ENCODE measurements around the gene GET4.

GET4 gene

DNA sequence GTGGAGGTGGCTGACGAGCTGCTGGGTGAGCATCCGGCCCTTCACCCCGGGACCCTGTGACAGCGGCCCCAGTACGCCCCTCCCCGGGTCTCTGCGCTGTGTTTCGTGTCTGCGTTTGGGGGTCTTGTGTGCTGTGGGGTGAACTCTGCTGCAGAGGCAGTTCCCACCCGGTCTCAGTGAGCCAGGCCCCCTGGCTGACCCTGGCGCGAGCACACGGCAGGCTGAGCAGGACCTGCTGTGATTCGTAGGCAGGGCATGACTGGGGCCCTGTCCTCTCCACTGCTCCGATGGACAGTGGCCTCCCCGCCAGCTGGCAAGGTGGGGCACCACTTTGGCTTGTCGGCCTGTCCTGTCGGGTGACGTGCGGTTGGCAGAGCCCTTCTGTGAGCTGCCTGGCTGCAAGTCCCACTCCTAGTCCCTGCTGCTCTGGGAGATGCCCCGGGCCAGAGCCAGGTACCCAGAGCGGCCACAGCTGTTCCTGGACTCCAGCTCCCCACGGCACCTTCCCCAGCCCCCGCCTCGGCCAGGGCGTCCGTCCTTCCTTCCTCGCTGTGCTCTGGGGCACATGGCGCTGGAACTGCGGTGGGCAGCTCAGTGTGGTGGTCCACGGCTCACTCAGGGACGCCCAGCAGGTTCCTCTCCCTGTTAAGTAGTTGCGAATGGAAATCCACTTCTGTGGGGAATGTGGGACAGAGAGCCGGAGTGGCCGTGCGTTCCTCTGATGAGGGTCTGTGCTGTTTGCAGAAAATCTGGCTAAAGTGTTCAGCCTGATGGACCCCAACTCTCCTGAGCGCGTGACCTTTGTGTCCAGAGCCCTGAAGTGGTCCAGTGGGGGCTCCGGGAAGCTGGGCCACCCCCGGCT lies 10.5 kb downstream of the GET4 start:
- no peak for DNase-seq (ENCODE audit: low spot score)

DNA sequence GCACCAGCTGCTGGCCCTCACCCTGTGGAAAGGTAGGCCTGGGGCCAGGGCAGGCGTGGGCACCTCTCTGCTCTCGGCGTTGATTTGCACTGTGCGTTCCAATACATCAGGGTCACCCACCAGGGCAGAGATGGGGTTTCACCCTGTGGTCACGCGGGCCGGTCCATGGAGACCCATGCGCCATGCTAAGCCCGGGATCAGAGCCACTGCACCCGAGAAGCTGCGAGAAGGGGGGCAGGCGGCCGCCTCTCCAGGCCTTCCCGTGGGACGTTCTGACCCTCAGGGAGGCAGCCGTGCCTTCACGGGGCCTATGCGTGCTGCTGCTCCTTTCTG lies 11.1 kb downstream of the GET4 start:
- DNase-seq (ENCODE audit: low spot score): no peak

DNA sequence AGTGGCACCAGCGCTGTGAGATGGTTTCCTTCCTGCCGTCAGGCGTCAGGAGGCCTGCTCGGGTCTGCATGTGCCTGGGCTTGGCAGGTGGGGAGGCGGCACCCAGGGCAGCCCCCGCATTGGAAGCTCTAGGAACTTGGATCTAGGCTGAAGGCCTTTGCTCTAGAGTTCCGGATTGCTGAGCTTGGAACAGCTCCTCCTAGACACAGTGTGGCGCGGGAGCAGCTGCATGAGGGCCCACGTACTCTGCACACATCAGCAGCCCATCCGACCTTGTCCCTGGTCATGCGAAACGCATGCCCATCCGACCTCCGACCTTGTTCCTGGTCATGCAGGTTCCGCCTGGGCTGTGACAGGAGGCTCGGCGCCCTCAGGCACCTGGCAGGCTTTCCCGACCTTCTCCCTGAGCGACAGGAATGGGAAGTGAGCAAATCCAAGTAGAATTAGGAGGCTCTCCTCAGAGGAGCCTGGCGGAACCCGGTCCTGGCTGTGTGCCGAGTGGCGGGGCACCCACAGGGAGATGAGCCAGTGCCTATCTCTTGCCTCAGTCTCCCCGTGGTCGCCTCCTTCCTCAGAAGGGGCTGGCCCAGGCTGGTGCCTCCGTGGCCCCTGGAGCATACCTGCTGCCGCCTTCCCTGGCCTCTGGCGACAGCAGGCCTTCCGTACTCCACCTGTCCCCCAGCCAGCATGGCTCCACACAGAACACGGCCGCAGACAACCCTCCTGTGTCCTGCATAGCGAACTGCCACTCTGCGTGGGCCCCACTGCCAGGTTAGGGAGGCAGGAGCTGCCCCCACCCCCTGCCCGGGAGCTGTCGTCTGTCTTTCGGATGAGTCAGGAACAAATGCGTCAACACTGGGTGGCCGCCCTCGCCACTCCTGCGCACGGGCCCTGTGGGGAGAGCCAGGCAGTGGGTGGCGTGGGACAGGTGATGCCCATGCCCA lies 12.0 kb downstream of the GET4 start:
- DNase-seq (ENCODE audit: low spot score): no peak

DNA sequence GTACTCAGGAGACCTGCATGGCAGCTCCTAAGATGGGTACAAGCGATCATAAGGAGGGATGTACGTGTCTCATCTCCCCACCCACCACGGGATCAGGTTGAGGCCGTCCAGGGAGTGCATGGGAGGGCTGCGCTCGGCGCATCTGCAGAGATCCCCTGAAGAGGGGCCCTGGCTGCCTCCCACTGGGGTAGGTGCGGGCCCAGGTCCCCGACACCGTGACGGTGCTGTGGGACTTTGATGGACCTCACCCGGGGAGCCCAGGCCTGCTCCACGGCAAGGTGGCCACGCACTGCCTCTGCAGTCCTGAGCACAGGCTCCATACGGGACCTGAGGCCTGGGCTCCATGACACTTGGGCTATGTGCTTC lies 12.7 kb downstream of the GET4 start:
- no peak for DNase-seq (ENCODE audit: low spot score)

DNA sequence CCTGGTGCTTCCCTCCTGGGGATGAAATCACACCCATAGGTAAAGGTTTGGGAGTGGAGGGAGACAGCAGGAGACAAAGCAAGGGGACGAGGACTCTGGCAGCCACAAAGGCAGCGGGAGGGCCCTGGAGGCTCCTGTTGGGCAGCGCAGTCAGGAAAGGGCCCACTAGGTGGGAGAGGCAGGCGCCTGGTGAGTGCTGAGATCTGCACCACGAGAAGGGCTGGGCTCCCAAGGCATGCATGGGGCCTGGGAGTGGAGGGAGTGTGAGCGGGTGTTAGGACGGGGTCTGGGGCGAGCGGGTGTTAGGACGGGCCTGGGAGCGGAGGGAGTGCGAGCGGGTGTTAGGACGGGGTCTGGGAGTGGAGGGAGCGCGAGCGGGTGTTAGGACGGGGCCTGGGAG lies 13.0 kb downstream of the GET4 start:
- no peak for DNase-seq (ENCODE audit: low spot score)

DNA sequence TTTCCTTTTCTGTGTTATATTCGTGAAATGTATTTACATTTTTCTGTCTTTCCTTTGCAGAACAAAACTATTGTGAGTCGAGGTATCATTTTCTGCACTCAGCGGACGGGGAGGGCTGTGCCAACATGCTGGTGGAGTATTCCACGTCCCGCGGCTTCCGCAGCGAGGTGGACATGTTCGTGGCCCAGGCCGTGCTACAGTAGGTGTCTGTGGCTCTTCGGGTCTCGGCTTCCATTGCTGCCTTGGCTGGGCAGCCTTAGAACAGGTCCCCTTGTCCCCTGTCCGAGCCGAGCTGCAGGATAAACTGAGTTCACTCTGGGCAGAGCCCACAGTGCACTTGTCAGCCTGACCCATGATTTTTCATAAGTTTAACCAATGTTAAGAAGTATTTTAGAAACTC lies 14.5 kb downstream of the GET4 start:
- DNase-seq (ENCODE audit: low spot score): no peak

DNA sequence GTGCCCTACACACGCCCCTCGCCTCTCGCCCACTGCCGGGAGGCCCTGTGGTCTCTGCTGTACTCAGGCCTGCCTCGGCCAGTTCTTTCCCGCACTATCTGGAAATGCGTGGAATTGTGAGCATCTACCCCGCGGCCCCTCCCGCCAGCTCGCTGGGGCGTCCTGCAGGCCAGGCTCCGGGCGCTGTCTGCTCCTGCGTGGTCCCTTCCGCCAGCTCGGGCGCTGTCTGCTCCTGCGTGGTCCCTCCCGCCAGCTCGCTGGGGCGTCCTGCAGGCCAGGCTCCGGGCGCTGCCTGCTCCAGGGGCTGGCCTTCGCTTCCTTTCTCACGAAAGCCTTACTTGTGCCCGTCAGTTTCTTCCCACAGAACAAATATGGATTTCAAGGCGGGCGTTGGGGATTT lies 14.9 kb downstream of the GET4 start:
- DNase-seq (ENCODE audit: low spot score): no peak

DNA sequence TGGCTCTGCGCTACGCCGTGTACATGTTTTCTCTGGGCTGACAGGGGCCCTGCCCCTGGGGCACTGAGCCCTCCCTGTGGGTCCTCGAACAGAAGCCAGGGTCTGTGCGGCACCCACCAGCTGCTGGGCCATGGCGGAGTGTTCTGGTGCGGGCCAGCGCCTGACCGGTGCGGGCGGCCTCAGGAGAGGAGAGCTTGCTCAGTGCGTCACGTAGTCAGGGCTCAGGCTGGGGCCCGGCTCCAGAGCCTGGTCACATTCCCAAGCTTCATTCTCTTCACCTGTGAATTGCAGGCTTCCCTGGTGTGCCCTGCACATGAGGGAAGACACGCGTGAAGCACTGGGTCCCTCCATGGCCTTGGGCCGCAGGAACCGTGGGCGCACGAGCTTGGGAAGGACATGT lies 15.5 kb downstream of the GET4 start:
- DNase-seq (ENCODE audit: low spot score): no peak

DNA sequence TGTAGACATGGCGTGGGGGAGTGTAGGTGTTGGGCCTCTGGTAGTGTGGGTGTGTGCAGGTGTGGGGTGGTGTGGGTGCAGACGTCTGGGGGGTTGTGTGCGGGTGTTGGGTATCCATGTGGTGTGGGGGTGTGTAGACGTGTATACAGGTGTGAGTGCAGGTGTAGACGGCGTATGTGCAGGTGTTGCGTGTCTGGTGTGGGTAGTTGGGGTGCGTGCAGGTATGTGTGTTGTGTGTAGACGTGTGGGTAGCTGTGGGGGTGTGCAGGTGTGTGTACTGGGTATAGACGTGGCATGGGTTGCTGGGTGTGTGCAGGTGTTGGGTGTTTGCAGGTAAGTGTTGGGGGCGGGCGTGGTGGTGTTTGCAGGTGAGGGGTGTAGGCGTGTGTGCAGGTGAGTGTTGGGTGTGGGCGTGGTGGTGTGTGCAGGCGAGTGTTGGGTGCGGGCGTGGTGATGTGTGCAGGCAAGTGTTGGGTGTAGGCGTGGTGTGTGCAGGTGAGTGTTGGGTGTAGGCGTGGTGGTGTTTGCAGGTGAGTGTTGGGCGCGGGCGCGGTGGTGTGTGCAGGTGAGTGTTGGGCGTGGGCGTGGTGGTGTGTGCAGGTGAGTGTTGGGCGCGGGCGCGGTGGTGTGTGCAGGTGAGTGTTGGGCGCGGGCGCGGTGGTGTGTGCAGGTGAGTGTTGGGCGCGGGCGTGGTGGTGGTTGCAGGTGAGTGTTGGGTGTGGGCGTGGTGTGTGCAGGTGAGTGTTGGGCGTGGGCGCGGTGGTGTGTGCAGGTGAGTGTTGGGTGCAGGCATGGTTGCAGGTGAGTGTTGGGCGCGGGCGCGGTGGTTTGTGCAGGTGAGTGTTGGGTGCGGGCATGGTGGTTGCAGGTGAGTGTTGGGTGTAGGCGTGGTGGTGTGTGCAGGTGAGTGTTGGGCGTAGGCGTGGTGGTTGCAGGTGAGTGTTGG lies 16.6 kb downstream of the GET4 start:
- no peak for DNase-seq (ENCODE audit: low spot score)

DNA sequence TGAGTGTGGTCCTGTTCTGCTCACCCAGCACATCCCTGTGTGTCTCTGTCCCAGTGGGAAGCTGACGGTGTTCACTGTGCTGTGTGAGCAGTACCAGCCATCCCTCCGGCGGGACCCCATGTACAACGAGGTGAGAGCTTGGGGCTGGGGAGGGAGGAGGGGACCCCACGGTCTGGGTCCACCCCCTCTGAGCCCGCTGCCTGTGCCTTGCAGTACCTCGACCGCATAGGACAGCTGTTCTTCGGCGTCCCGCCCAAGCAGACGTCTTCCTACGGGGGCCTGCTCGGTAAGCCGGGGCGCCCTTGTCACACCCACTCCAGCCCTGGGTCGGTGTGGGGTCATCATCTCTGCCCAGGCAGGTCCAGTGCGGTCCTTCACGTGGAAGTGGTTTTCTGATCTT lies 17.3 kb downstream of the GET4 start:
- DNase-seq (ENCODE audit: low spot score): no peak

DNA sequence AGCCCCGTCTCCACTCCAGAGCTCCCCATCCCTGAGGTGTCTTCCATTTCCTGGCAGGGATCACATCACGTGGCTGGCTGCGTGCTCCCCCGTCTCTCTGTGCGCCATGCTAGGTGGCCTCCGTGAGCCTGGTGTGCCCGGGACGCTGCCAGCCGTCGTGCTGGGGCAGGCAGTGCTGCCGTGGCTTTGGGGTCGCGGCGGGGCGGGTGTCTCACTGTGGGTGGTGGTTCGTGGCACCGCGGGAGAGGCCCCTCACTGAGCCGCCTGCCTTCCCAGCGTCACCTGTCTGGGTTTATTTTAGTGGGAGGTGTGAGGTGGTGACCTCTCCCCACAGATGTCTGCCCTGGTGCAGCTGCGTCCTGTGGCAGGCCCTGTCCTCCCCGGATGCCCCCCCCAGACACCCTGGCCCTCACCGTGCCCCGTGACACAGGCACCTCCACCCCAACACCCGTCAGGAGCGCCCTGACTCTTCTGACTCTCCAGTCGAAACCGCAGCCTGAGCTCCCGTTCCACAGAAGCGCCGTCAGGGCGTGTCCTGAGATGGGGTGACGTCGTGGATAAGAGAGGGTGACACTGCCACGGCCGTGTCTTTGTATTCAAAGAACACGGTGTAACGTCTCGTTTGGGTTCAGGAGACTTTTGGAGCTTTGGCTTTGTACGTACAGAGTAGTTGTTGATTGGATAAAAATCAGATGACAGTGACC lies 18.0 kb downstream of the GET4 start:
- no peak for DNase-seq (ENCODE audit: low spot score)

DNA sequence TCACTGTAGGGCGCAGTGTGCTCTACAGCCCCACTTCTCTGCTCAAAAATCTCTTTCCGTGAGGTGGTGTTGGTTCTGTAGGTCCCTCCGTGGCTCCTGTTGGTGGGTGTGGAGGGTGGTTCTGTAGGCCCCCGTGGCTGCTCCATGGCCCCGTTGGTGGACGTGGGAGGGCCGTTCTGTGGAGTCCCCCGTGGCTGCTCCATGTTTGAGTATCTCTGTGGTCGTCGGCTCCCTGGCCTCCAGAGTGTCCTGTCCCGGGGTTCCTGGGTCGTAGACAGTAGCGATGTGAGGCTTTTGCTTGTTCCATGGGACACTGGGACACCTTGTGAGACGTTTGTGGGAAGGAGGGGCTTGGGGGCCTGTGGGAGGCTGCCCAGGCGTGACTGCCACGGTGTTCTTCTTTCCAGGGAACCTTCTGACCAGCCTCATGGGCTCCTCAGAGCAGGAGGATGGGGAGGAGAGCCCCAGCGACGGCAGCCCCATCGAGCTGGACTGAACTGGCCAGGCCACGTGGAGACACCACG lies 18.6 kb downstream of the GET4 start:
- DNase-seq (ENCODE audit: low spot score): no peak

DNA sequence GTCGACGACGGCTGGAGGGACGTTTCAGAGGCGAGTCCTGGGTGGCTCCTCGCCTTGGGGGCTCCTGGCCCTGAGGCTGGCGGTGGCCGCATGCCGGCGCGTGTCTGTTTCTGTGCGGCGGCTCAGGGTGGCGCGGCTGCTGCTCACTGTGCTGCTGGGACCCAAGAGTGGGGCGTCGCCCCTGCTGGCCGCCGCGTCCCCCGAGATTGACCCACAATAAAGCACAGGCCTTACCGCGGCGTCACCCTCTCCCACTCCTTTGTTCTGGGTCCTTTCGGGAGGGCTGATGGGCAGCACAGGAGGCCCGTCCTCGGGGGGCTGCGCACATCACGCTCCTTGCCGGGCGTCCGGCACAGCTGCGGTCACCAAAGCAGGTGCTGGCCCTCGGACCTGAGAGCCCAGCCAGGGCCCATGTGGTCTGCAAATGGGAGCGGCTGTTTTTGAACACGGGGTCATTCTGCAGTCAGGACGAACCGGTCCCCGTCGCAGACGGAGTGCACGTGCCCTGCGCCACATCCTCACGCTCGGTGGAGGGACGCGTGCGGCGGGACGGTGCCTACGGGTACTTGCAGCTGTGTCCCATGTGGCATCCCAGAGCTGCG lies 19.2 kb downstream of the GET4 start:
- DNase-seq (ENCODE audit: low spot score): no peak

DNA sequence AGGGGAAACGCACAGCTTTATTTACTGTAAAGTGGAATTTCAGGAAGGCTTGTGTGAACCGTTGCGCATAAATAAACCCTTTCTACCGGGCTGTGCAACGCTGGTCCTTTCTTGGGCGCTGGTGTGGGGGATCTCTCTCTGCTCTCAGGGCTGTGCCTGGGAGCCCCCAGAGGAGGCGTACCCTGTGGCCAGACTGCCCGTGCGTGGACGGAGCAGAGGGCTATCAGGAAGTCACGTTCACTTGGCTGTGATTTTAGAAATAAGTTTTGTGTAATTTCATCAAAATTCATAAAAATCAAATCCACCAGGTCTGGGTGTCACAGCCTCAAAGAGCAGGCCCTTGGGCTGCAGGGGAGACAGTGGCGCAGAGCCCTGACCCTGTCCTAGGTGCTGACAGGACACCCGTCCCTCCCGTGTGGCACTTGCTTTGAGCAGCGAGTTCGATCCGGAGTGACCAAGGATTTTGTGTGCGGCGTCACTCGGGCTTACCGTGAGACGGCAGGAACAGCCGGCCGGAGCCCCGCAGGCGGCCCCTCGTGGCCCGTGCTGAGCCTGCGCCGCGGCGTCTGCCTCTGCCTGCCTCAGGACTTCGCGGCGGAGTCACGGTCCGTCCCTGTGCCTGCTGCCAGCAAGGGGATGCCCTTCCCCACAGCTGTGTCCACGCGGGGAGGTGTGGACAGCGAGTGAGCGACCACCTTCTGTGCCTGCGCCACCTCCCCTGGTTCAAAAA lies 20.2 kb downstream of the GET4 start:
- no peak for DNase-seq (ENCODE audit: low spot score)

DNA sequence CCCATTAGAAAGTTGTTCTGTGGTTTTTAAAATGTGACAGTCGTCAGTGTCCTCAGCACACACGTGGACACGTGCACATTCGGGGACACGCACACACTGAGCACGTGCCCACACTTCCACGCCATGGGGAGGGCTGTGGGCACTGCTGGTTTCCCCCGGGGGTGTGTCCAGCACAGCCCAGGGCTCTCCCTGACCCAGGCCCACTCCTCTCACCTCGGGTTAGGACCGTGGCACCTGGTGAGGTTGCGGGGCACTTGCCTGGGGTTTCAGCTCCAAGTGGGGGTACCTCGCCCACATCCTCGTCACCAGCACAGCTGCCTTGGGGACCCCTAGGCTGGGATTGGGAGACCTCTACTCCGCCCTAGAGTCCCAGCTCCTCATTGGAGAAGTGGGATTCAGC lies 20.7 kb downstream of the GET4 start:
- no peak for DNase-seq (ENCODE audit: low spot score)

DNA sequence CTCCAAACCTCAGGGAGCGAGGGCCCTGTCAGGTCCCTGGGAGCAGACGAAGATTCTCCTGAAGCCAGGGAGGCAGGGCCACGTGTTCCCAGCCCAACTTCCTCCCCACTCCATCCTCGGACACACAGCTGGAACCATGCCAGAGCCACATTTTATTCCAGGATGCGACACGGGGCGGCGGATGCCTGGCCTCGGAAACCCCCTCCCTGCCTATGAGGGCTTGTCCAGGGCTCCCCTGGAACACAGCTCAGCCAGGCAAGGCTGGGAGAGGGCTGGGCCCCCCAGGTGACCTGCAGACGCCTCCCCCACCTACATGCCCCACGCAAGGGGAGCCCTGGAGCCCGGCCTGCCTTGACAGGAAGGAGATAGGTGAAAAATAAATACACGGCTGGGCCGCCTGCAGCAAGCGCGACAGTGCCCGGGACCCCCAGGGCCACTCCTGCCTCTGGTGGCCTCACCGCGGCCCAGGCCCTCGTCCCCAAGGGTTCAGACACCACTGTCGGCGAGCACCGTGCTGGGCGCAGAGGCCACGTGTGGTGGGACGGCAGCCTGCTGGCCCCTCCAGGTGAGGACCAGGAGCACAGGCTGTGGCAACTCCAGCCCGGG lies 21.5 kb downstream of the GET4 start:
- DNase-seq (ENCODE audit: low spot score): peak; percentile 69

DNA sequence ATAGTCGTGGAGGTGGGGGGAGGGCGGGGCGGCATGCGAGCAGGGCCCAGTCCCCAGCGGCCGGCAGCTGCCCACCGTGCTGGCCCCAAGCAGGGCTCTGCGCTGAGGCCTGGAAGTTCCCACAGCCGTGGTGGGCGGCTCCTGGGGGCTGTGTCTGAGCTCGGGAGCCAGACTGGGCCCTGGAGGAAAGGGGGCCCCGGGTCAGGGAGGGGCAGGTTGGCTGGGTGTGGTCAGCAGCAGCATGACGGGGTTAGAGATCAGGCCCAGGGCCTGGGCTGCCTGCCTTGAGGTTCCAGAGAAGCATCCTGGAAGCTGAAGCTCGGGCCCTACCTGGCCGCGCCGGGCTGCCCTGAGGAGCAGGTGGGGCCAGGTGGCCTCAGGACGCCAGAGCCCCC lies 22.1 kb downstream of the GET4 start:
- DNase-seq (ENCODE audit: low spot score): no peak

DNA sequence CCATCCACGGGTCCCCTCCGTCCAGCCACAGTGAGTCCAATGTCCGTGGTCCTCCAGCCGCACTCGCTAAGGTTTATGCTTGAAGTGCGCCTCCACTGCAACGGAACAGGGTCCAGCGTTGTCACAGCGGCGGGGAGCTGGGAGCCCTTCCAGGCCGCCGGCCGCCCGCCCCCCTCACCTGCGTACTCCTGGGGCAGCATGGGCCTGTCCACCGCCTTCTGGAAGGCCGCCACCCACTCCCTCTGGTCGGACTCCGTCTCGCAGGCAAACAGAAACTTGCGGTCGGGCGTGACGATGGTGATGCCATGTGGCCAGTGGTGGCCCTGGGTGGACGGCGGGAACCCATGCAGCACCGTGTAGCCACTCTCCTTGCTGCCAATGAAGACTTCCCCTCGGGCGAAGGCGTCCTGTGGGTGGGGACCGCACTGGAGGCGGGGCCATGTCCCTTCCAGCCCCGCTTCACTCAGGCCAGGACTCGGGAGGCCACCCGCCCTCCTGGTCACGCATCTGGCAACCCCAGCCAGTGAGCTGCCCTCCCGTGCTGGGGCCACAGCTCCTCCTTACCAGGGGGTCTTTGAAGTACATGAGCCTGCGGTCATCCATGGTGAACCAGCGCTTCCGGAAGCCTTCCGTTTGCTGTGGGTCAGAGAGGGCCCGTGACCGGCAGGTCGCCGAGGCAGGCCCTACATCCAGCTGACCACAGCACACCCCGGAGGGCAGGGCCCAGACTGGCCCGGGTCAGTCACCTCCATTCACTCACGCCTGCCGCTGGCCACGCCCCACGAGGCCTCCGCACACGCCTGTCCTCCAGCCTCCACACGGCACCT lies 22.7 kb downstream of the GET4 start:
- DNase-seq (ENCODE audit: low spot score): no peak

DNA sequence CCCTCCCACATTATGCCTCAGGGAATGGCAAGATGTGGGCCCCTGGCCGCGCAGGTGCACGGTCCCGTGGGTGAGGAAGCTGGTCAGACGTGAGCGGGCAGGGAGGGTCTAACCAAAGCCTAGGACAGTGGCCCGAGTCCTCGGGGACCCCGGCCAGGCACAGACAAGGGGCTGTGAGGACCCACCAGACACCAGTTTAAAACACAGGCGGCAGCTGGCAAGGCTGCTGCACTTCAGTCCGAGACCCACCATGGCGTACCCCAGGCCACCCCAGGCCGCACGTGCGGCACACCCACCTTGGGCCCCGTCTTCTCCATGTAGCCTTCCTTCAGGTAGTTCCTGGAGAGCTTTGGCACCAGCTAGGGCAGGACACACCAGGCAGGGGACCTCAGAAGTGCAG lies 23.5 kb downstream of the GET4 start:
- DNase-seq (ENCODE audit: low spot score): no peak
